ENCODE measurements around the gene NOL12. TPM values are rescaled to one million over a fixed set of nuclear protein-coding genes. Genes with fewer than 3 reads are reported as not detected.

Gene NOL12
- polyA plus RNA-seq, 1 donor from 2014 or later = 90.0 TPM

- Histone ChIP-seq H3K79me2 (replicated peaks; ENCODE audit: insufficient read depth, low read length) (no peaks in the 10 kb centered on the region), H3K4me2 (ENCODE audit: low read length) (no peak overlapping the region), H3K36me3 (ENCODE audit: insufficient read depth, low read length) (no peaks in the 10 kb centered on the region), H2AFZ (ENCODE audit: low read depth, low read length) (no peak overlapping the region), H3K9me3 (ENCODE audit: low read length) (no peaks in the 10 kb centered on the region), H4K20me1 (ENCODE audit: insufficient read depth) (no peaks in the 10 kb centered on the region), H3K27ac (ENCODE audit: low read length) (no peak overlapping the region), H3K9me2 (ENCODE audit: insufficient read depth, low read length) (no peaks in the 10 kb centered on the region), H3K9ac (ENCODE audit: low read length) (no peak overlapping the region), H3F3A (ENCODE audit: insufficient read depth, low read length, poor library complexity, severe bottlenecking) (no peaks in the 10 kb centered on the region), H3K4me3 (ENCODE audit: low read length) (no peak overlapping the region), H3K27me3 (ENCODE audit: insufficient read depth, low read depth, low read length) (no peaks in the 10 kb centered on the region)
- no peak for TF ChIP-seq EZH2 (IDR thresholded peaks at IDR 0.05; ENCODE audit: borderline replicate concordance, insufficient read depth, low read length, poor library complexity, severe bottlenecking)
- TF ChIP-seq MXI1 (conservative IDR thresholded peaks at IDR 0.05; ENCODE audit: poor library complexity, severe bottlenecking) = no peak
- no peak for TF ChIP-seq REST (IDR thresholded peaks at IDR 0.05; ENCODE audit: borderline replicate concordance)
- no peak for TF ChIP-seq CTCF (IDR thresholded peaks at IDR 0.05; ENCODE audit: poor library complexity, severe bottlenecking)
- TF ChIP-seq TAF1 (IDR thresholded peaks at IDR 0.05; ENCODE audit: low read depth) = no peak
- TF ChIP-seq EP300 (conservative IDR thresholded peaks at IDR 0.05; ENCODE audit: poor library complexity, severe bottlenecking) = no peak
- no peak for TF ChIP-seq SMC3 (conservative IDR thresholded peaks at IDR 0.05; ENCODE audit: poor library complexity)
- TF ChIP-seq POLR2AphosphoS5 (IDR thresholded peaks at IDR 0.05) = no peak
- TF ChIP-seq RAD21 (conservative IDR thresholded peaks at IDR 0.05) = no peak
Observed at GRCh38 chr22:37678372-37678771, 7.8 kb upstream of the NOL12 start.

GRCh38 chr22:37679670-37680069 is 6.5 kb upstream of the NOL12 start:
- no peaks in the 10 kb centered on the region for H3K9me2 ChIP-seq (ENCODE audit: insufficient read depth, low read length)
- no peak overlapping the region for H2AFZ ChIP-seq (ENCODE audit: low read depth, low read length)
- H3K4me3 ChIP-seq (ENCODE audit: low read length) = no peak overlapping the region
- H3K27me3 ChIP-seq (ENCODE audit: insufficient read depth, low read depth, low read length) = no peaks in the 10 kb centered on the region
- TF ChIP-seq TAF1 (IDR thresholded peaks at IDR 0.05; ENCODE audit: low read depth) (no peak), SMC3 (conservative IDR thresholded peaks at IDR 0.05; ENCODE audit: poor library complexity) (no peak), POLR2AphosphoS5 (IDR thresholded peaks at IDR 0.05) (no peak), EZH2 (IDR thresholded peaks at IDR 0.05; ENCODE audit: borderline replicate concordance, insufficient read depth, low read length, poor library complexity, severe bottlenecking) (no peak), MXI1 (conservative IDR thresholded peaks at IDR 0.05; ENCODE audit: poor library complexity, severe bottlenecking) (no peak), EP300 (conservative IDR thresholded peaks at IDR 0.05; ENCODE audit: poor library complexity, severe bottlenecking) (no peak), RAD21 (conservative IDR thresholded peaks at IDR 0.05) (no peak), CTCF (IDR thresholded peaks at IDR 0.05; ENCODE audit: poor library complexity, severe bottlenecking) (no peak), REST (IDR thresholded peaks at IDR 0.05; ENCODE audit: borderline replicate concordance) (no peak)
- H3K79me2 ChIP-seq (replicated peaks; ENCODE audit: insufficient read depth, low read length) = no peaks in the 10 kb centered on the region
- H3K9ac ChIP-seq (ENCODE audit: low read length) = no peak overlapping the region
- H3F3A ChIP-seq (ENCODE audit: insufficient read depth, low read length, poor library complexity, severe bottlenecking) = no peaks in the 10 kb centered on the region
- no peaks in the 10 kb centered on the region for H4K20me1 ChIP-seq (ENCODE audit: insufficient read depth)
- no peak overlapping the region for H3K4me2 ChIP-seq (ENCODE audit: low read length)
- H3K27ac ChIP-seq (ENCODE audit: low read length) = no peak overlapping the region
- H3K36me3 ChIP-seq (ENCODE audit: insufficient read depth, low read length) = no peaks in the 10 kb centered on the region
- no peaks in the 10 kb centered on the region for H3K9me3 ChIP-seq (ENCODE audit: low read length)
